NCI-H82 treated with DMSO at 0.1 percent for 48 hours (cell line): ENCODE data around the gene MPND.

Experiments
- DNase-seq: peaks from one replicate; lab custom pipeline; 2025; ENCODE audit not compliant: unreplicated experiment; lab: John Stamatoyannopoulos, UW

Gene MPND

GRCh38 chr19:4365791-4366665, 22.7 kb downstream of the MPND start:
- no peak for DNase-seq

- no peak for DNase-seq
Measured at GRCh38 chr19:4366666-4367335, 23.4 kb downstream of the MPND start.

GRCh38 chr19:4367336-4367723, 24.0 kb downstream of the MPND start:
- no peak for DNase-seq

- DNase-seq: no peak
Measured at GRCh38 chr19:4367781-4368127, 24.4 kb downstream of the MPND start.

- DNase-seq: no peak
Measured at GRCh38 chr19:4368128-4368820, 24.9 kb downstream of the MPND start.

GRCh38 chr19:4369109-4369887, 25.9 kb downstream of the MPND start:
- DNase-seq: no peak

GRCh38 chr19:4369888-4370260, 26.5 kb downstream of the MPND start:
- DNase-seq: no peak

GRCh38 chr19:4370418-4371041, 27.2 kb downstream of the MPND start:
- no peak for DNase-seq

- DNase-seq: no peak
Measured at GRCh38 chr19:4371247-4372164, 28.1 kb downstream of the MPND start.

- no peak for DNase-seq
Measured at GRCh38 chr19:4372165-4373012, 29.0 kb downstream of the MPND start.

GRCh38 chr19:4373013-4373367, 29.6 kb downstream of the MPND start:
- DNase-seq: no peak

GRCh38 chr19:4373601-4374497, 30.5 kb downstream of the MPND start:
- DNase-seq: no peak

- no peak for DNase-seq
Measured at GRCh38 chr19:4374498-4375163, 31.3 kb downstream of the MPND start.

- no peak for DNase-seq
Measured at GRCh38 chr19:4375164-4376027, 32.0 kb downstream of the MPND start.

GRCh38 chr19:4376028-4376670, 32.8 kb downstream of the MPND start:
- DNase-seq: no peak

GRCh38 chr19:4376671-4376990, 33.3 kb downstream of the MPND start:
- no peak for DNase-seq
